SK-N-MC (cell line): ENCODE data around the gene ADAMTS12.

Experiments
- EZH2 ChIP-seq: fragments of 200-600 bp; sonication (generic); IDR thresholded peaks from one replicate; pipeline ENCODE4 v1.6.1; 2017; ENCODE audit warnings: antibody characterized with exemption
- FOXP2 ChIP-seq: optimal IDR thresholded peaks from 2 replicates; pipeline ENCODE3; 2011; ENCODE audit warnings: mild to moderate bottlenecking, moderate library complexity; ENCODE audit not compliant: insufficient read depth; ENCODE audit errors: extremely low read length, control extremely low read depth
- POLR2AphosphoS5 ChIP-seq: IDR thresholded peaks from 2 replicates; pipeline ENCODE4 v1.6.1; 2012; ENCODE audit warnings: mild to moderate bottlenecking, low read depth, low read length, borderline replicate concordance

- no peak for TF ChIP-seq POLR2AphosphoS5
- TF ChIP-seq EZH2: no peak
- no peak for TF ChIP-seq FOXP2
Observed at GRCh38 chr5:33549982-33550567, 341.7 kb downstream of the ADAMTS12 start.
